Adipose tissue (tissue), 3 donors: ENCODE measurements around the gene NECAB3. TPM values are rescaled to one million over a fixed set of nuclear protein-coding genes. Genes with fewer than 3 reads are reported as not detected.
"Not testable (repeated sequence)": the region's sequence is repeated elsewhere in the genome, so short reads cannot be mapped to it uniquely, and the experiment has no call there.

Experiments
- H3K27ac ChIP-seq: one replicate; pipeline ENCODE4 v1.5.1; 2013; ENCODE audit warnings: low read depth, low read length
- WGBS, 3 donors: extraction: QIAGEN DNeasy Blood & Tissue Kit; methylation state at CpG; one replicate each; pipeline ENCODE4 v1.1.7; 2013; 5-methylcytosine and 5-hydroxymethylcytosine counted together
- polyA plus RNA-seq, 3 donors: library from polyadenylated mRNA; stranded (reverse); fragments of 200-250 nt; gene quantifications; one replicate each; pipeline ENCODE4 v1.2.3, GENCODE V29; 2013
- donor health status: healthy with polysubstance abuse.
- donor health status: Bipolar disorder and iron deficiency.
- donor health status: healthy.

NECAB3 gene
- polyA plus RNA-seq, 3 donors = 14.6 to 25.7 (median 19.6) TPM

GRCh38 chr20:33645072-33645358 lies 29.2 kb downstream of the NECAB3 start:
- 66 to 86% (median 71%) methylated on average over 4 of the region's 4 CpGs for WGBS, 3 donors
- no peak overlapping the region for H3K27ac ChIP-seq

GRCh38 chr20:33644313-33645071 lies 29.7 kb downstream of the NECAB3 start:
- WGBS, 3 donors = 92 to 94% (median 93%) methylated on average over 28 of the region's 28 CpGs
- no peak overlapping the region for H3K27ac ChIP-seq

GRCh38 chr20:33640287-33640686 lies 33.9 kb downstream of the NECAB3 start:
- H3K27ac ChIP-seq = no peak overlapping the region
- 77 to 89% (median 78%) methylated on average over 12 to 13 of the region's 13 CpGs for WGBS, 3 donors

GRCh38 chr20:33636776-33637175 lies 37.5 kb downstream of the NECAB3 start:
- WGBS, 3 donors = 71 to 97% (median 77%) methylated on average over 1 of the region's 1 CpG
- H3K27ac ChIP-seq = no peak overlapping the region

- 97 to 100% (median 100%) methylated on average over 3 of the region's 3 CpGs for WGBS, 3 donors
- H3K27ac ChIP-seq = no peak overlapping the region
These were observed 38.9 kb downstream of the NECAB3 start for GRCh38 chr20:33635341-33635740.

GRCh38 chr20:33631910-33632309 lies 42.3 kb downstream of the NECAB3 start:
- not testable (repeated sequence) for H3K27ac ChIP-seq
- 66 to 86% (median 85%) methylated on average over 4 of the region's 4 CpGs for WGBS, 3 donors

GRCh38 chr20:33630507-33630906 lies 43.7 kb downstream of the NECAB3 start:
- H3K27ac ChIP-seq = no peak overlapping the region
- 81 to 91% (median 86%) methylated on average over 4 of the region's 4 CpGs for WGBS, 3 donors

- H3K27ac ChIP-seq = no peak overlapping the region
- 89 to 95% (median 93%) methylated on average over 5 of the region's 5 CpGs for WGBS, 3 donors
These were observed 44.2 kb downstream of the NECAB3 start for GRCh38 chr20:33629979-33630378.

GRCh38 chr20:33629533-33629932 lies 44.7 kb downstream of the NECAB3 start:
- no peak overlapping the region for H3K27ac ChIP-seq
- 95 to 97% (median 96%) methylated on average over 10 of the region's 10 CpGs for whole genome bisulfite sequencing, 3 donors

GRCh38 chr20:33627577-33628216 lies 46.5 kb downstream of the NECAB3 start:
- H3K27ac ChIP-seq = no peak overlapping the region
- WGBS, 3 donors = 96 to 99% (median 97%) methylated on average over 4 of the region's 4 CpGs

GRCh38 chr20:33626190-33626589 lies 48.0 kb downstream of the NECAB3 start:
- WGBS, 3 donors = 93 to 96% (median 95%) methylated on average over 4 of the region's 4 CpGs

GRCh38 chr20:33624399-33624798 lies 49.8 kb downstream of the NECAB3 start:
- WGBS, 3 donors = 87 to 91% (median 90%) methylated on average over 3 of the region's 3 CpGs
- no peak overlapping the region for H3K27ac ChIP-seq

More at GRCh38 chr20:33626190-33626589, 48.0 kb downstream of the NECAB3 start:
- H3K27ac ChIP-seq = no peak overlapping the region

- H3K27ac ChIP-seq = no peak overlapping the region
- 96 to 97% (median 97%) methylated on average over 10 of the region's 10 CpGs for WGBS, 3 donors
These were observed 51.4 kb downstream of the NECAB3 start for GRCh38 chr20:33622705-33623365.

- H3K27ac ChIP-seq = no peak overlapping the region
- 89 to 95% (median 94%) methylated on average over 4 of the region's 4 CpGs for WGBS, 3 donors
These were observed 52.4 kb downstream of the NECAB3 start for GRCh38 chr20:33621717-33622400.

- WGBS, 3 donors = 66 to 79% (median 74%) methylated on average over 4 of the region's 4 CpGs
- no peak overlapping the region for H3K27ac ChIP-seq
These were observed 62.2 kb downstream of the NECAB3 start for GRCh38 chr20:33612001-33612400.

GRCh38 chr20:33611106-33611505 lies 63.1 kb downstream of the NECAB3 start:
- no peak overlapping the region for H3K27ac ChIP-seq
- 84 to 94% (median 94%) methylated on average over 5 of the region's 5 CpGs for WGBS, 3 donors

- 94 to 100% (median 96%) methylated on average over 2 of the region's 2 CpGs for WGBS, 3 donors
- H3K27ac ChIP-seq = no peak overlapping the region
These were observed 64.7 kb downstream of the NECAB3 start for GRCh38 chr20:33609504-33609903.
